Inflammatory macrophage treated with lipopolysaccharide for 4 hours (primary cell): Measurements from ENCODE around the gene FAM193B.

ENCODE experiments used
- DNase-seq: peaks from one replicate; pipeline ENCODE4 v3.0.0-alpha.2; 2020

The FAM193B gene

GRCh38 chr5:177554474-177555111, at the start of gene FAM193B:
Gene FAM193B (minus strand): TSS chr5:177554563. CDS start chr5:177554458, 105 bp downstream.
- DNase-seq = peak; percentile 91

GRCh38 chr5:177604116-177604521, 49.8 kb upstream of the FAM193B start:
- DNase-seq = no peak

DNA sequence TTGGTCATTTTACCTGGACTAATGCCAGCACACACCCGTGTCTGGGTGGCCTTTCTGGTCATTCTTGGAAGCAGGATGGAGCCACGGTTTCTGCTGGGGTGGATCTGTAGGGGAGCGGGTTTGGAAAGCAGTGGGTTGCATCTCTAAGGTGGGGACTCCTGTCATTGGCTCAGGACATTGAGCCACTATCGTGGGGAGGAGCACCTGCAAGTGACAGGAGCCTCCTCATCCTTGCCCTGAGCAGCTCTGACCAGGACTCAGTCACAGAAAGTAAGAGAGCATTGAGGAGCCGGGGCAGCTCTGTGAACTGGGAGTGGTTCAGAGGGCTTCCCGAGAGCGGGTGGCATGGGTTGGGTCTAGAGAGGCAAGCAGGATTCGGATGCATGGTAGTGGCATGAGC, 49.3 kb upstream of the FAM193B start:
- no peak for DNase-seq

- no peak for DNase-seq
Observed at GRCh38 chr5:177602458-177602830, 48.1 kb upstream of the FAM193B start.

DNA sequence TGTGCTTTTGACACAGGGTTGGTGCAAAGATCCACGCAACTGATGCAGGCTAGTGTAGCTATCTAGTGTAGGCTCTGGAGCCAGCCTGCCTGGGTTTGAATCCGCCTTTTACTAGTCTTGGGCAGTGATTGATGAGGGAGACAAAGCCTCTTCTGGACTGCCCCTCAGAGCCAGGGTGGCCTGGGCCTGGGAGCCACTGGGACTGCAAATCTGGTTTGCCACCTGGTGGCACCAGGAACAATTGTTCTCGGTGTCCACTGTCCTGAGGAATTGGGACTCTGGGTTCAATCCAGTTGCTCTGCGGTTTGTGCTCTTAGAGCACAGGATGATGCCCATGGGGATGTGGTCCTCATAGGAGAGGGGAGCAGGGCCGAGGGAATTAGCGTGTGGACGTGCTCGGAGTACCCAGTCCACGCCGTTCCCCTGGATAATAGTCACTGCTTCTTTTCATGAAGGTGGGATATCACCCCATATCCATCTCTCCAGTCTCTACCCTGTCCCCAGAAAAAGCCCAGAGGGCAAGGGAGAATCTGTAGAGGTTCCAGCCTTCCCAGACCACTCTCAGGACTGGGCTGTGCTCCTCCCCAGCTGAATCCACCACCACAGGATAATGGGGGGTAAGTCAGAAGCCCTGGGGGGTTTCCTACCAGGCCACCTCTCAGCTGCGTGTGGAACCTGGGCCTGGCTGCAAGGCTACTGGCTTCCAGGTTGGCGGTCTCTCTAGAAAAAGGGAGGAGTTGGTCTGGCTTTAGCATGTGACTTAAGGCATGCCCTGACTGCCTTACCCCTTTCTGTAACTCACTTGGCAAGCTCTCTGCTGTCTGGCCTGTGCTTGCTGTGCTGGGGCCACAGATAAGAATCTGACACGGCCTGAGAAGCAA, 47.5 kb upstream of the FAM193B start:
- peak; percentile 11 for DNase-seq

GRCh38 chr5:177601126-177601525, 46.8 kb upstream of the FAM193B start:
- no peak for DNase-seq

DNA sequence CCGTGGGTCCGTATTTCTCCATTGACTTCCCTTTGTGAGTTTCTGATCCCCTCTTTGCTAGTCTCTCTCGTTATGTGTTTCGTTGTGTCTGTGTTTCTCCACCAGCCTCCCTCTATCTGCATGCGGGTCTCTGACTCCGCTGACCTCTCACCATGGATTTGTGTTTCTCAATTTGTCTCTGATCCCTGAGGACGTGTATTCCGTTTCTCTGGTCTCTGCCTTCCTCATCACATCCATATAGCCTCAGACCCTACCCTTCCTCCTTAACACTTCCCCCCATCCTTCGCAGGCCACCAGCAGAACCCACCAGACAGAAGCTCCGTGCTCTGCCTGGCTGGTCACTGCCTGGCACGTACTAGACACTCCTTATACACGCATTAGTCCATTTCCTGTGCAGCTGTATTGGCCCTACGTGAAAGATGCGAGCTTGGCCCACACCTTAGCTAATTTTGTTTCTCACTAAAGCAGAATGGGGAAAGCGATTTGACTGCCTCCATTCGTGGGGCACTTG, 46.2 kb upstream of the FAM193B start:
- DNase-seq = no peak

- peak; percentile 83 for DNase-seq
Observed at GRCh38 chr5:177599731-177600507, 45.6 kb upstream of the FAM193B start, which contains the start of gene B4GALT7. Gene B4GALT7 (plus strand): TSS chr5:177600132. CDS start chr5:177600211, 79 bp downstream.

GRCh38 chr5:177598477-177598876, 44.1 kb upstream of the FAM193B start:
- DNase-seq = peak; percentile 20

DNA sequence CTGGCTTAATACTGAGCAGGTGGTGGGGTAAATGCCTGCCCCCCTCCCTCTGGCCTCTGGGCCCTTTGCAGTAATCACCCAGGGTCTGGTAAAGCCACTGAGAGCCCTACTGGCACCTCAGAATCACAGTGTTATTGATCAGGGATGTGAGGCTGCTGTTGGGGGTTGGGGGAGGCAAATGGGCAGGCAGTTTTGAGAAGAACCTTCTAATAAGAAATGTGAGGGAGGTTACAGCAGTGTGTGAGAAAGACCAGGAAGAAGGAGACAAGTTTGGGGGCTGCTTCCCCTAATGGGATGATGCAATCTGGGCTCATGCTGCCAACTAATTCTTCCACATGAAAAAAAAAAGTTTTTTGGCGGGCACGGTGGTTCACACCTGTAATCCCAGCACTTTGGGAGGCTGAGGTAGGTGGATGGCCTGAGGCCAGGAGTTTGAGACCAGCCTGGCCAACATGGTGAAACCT, 42.4 kb upstream of the FAM193B start:
- no peak for DNase-seq

- no peak for DNase-seq
Observed at GRCh38 chr5:177595991-177596774, 41.8 kb upstream of the FAM193B start.

DNA sequence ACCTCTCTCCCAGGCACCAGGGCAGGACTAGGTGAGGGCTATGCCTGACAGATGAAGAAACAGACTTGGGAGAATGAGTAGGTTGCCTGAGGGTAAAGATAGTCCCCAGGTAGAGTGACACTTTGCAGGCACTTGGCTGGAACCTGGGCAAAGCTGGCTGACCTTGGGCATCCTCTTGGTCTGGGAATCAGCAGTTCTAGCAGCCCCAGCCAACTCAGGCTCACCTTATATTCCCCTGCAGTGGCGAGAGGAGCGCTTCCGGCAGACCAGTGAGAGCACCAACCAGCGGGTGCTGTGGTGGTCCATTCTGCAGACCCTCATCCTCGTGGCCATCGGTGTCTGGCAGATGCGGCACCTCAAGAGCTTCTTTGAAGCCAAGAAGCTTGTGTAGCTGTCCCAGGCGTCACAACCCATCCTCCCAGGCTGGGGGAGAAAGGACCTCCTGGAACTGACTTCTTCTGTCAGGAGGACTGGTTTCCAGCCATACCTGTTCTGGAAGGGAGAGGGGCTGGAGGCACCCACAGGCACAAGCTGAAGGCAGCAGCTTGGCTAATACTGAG, 40.7 kb upstream of the FAM193B start:
- no peak for DNase-seq

GRCh38 chr5:177594071-177594470, 39.7 kb upstream of the FAM193B start:
- no peak for DNase-seq

DNA sequence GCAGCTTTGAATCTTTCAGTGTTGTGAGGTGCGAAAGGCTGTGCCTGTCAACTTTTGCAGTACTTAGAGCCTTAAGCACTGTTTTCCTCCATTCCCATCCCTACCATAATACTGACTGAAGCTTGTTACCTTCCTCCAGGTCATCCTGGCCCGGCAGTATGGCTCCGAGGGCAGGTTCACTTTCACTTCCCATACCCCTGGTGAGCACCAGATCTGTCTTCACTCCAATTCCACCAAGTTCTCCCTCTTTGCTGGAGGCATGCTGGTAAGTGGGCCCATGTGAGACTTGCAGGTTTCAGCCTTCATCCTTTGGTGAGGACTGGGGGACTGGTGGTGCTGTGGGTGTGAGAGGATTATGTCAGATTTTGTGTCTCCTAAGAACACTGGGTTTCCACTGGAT, 39.1 kb upstream of the FAM193B start:
- DNase-seq = peak; percentile 4

GRCh38 chr5:177592905-177593304, 38.5 kb upstream of the FAM193B start:
- DNase-seq = no peak

- DNase-seq = peak; percentile 87
Observed at GRCh38 chr5:177592010-177592834, 37.9 kb upstream of the FAM193B start, which contains the start of gene TMED9. Gene TMED9 (plus strand): TSS chr5:177592203. CDS start chr5:177592215, 12 bp downstream.

GRCh38 chr5:177591690-177592009, 37.3 kb upstream of the FAM193B start:
- DNase-seq = no peak

GRCh38 chr5:177590406-177590805, 36.0 kb upstream of the FAM193B start:
- no peak for DNase-seq

DNA sequence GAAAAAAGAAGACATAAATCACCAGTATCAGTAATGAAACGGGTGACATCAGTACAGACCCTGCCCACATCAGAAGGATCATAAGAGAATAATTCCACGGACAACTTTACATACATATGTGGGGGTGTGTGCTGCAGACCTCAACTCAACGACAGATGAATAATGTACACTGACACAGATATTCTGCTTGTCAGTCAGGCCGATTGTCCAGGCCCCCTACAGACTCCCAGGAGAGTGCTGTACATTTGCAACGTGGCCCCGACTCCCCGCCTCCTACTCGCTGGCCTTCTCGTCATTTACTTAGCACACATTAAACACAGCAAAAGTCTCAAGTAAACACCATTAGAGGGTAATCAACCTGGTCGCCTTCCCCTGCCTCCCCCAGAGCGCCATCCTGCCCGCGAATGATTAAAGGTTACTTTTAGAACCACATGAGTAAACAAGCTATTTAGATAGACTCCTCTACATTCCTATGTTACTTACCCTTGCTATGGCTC, 34.1 kb upstream of the FAM193B start:
- DNase-seq = no peak

GRCh38 chr5:177578316-177578715, 24.0 kb upstream of the FAM193B start:
- no peak for DNase-seq

- DNase-seq = no peak
Observed at GRCh38 chr5:177576169-177576568, 21.8 kb upstream of the FAM193B start.
